ENCODE data around the gene SPAG16. TPM values are rescaled to one million over a fixed set of nuclear protein-coding genes. Genes with fewer than 3 reads are reported as not detected.

Gene SPAG16
- total RNA-seq, 1 donor from 2014 or later = 14.4 TPM

DNA sequence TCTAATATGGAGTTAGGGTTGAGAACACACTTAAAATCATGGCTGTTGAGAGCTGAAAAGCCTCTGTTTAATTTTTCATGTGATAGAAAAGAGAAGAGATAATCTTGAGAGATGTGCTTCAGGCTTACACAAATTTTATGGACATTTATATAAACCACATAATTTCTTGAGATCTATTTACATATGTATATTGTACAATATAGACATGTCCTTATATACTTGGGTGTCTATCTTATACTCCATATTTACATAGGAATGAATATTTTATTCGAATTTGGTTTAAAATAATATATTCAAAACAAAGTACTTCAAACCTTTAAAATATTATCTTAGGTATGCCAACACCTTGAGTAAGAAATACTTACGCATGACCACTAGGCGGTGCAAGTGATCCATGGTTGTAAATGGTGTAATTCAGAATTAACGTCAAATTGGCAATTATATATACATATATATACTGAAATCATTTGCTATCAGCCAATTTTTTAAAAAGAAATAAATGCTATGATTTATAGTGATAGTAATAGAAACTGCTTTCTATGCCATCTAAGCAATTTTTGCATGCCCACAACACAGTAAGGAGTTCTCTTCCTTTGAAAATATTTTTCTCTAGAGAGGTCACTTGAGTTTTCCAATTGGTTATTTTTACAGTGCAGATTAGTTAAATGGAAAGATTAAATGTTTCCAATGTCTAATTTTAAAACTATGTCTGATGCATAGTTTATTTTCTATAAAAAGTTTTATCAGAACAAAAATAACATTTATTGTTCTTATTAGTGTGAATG lies 37.6 kb upstream of the SPAG16 start:
- peak; percentile 62 for DNase-seq (ENCODE audit: low spot score)
- Mint-ChIP-seq H3K4me1 (ENCODE audit: unreplicated experiment) (no peaks in the 10 kb centered on the region), H3K27me3 (ENCODE audit: unreplicated experiment) (no peaks in the 10 kb centered on the region), H3K9me3 (ENCODE audit: unreplicated experiment) (no peaks in the 10 kb centered on the region), H3K27ac (ENCODE audit: unreplicated experiment) (no peak overlapping the region), H3K4me3 (ENCODE audit: unreplicated experiment) (no peak overlapping the region), H3K36me3 (ENCODE audit: low read depth, unreplicated experiment) (no peaks in the 10 kb centered on the region)
- TF ChIP-seq, protein P1, sequence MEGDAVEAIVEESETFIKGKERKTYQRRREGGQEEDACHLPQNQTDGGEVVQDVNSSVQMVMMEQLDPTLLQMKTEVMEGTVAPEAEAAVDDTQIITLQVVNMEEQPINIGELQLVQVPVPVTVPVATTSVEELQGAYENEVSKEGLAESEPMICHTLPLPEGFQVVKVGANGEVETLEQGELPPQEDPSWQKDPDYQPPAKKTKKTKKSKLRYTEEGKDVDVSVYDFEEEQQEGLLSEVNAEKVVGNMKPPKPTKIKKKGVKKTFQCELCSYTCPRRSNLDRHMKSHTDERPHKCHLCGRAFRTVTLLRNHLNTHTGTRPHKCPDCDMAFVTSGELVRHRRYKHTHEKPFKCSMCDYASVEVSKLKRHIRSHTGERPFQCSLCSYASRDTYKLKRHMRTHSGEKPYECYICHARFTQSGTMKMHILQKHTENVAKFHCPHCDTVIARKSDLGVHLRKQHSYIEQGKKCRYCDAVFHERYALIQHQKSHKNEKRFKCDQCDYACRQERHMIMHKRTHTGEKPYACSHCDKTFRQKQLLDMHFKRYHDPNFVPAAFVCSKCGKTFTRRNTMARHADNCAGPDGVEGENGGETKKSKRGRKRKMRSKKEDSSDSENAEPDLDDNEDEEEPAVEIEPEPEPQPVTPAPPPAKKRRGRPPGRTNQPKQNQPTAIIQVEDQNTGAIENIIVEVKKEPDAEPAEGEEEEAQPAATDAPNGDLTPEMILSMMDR (IDR thresholded peaks at IDR 0.05; ENCODE audit: unreplicated experiment) = peak; percentile 94

DNA sequence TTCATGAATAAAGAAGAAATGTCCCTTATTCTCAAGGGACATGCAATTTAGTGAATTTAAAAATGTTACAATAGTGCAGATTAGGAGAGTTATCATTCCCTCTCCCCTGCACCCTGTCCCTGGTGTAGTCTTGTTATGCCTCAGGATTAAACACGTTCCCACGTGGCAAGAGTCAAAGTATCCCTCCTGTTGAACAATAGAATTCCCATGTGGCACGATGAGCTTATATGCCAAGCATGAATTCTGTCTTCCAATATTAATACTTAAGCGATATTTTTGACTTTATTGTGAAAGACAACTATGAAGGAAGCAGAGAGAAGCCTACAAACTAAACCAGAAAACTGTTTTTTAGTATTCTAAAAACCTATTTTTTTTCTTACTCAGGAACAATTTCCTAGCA lies 36.7 kb upstream of the SPAG16 start:
- Mint-ChIP-seq H3K4me1 (ENCODE audit: unreplicated experiment) (no peaks in the 10 kb centered on the region), H3K4me3 (ENCODE audit: unreplicated experiment) (no peak overlapping the region), H3K27me3 (ENCODE audit: unreplicated experiment) (no peaks in the 10 kb centered on the region), H3K27ac (ENCODE audit: unreplicated experiment) (no peak overlapping the region), H3K9me3 (ENCODE audit: unreplicated experiment) (no peaks in the 10 kb centered on the region), H3K36me3 (ENCODE audit: low read depth, unreplicated experiment) (no peaks in the 10 kb centered on the region)
- TF ChIP-seq, protein P1 (IDR thresholded peaks at IDR 0.05; ENCODE audit: unreplicated experiment) = no peak
- DNase-seq (ENCODE audit: low spot score) = no peak

DNA sequence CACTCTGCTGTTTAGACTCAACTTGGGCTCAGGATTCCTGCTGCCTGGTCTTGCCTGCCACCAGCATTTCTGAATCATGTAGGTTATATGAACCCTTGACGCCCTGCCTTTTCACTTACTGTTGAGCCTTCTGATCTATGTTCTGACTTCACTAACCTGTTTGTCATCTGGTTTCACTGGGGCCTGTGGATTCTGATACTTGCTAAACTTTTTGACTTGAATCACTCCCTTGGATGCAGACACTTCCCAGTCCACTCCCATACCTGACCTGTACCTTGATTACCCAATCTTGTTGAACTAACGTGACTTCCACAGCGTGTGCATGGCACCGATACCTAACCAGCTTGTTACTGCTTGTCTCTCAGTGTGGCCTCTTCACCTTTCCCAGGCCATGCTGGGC lies 35.6 kb upstream of the SPAG16 start:
- Mint-ChIP-seq H3K4me1 (ENCODE audit: unreplicated experiment) (no peaks in the 10 kb centered on the region), H3K9me3 (ENCODE audit: unreplicated experiment) (no peaks in the 10 kb centered on the region), H3K36me3 (ENCODE audit: low read depth, unreplicated experiment) (no peaks in the 10 kb centered on the region), H3K4me3 (ENCODE audit: unreplicated experiment) (no peak overlapping the region), H3K27ac (ENCODE audit: unreplicated experiment) (no peak overlapping the region), H3K27me3 (ENCODE audit: unreplicated experiment) (no peaks in the 10 kb centered on the region)
- no peak for DNase-seq (ENCODE audit: low spot score)
- TF ChIP-seq, protein P1 (IDR thresholded peaks at IDR 0.05; ENCODE audit: unreplicated experiment) = no peak

DNA sequence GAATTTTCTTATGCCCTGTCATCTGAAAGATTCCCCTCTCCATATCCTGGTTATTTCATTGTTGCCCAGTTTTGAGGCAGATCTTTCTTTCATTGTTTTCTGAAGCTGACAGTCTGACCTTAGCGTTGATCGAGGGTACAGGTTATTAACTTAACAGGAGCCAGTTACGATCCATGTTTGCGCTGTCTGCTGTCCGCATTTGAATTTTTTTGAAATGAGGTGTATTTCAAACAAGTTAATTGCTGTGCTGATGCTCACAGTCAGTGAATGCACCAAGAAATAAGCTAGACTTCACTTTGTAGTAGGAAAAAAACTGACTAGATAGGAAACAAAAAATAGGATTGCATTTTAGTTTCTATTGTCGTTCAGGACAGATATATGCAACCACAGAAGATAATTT lies 34.8 kb upstream of the SPAG16 start:
- no peaks in the 10 kb centered on the region for H3K36me3 Mint-ChIP-seq (ENCODE audit: low read depth, unreplicated experiment)
- TF ChIP-seq, protein P1 (IDR thresholded peaks at IDR 0.05; ENCODE audit: unreplicated experiment) = no peak
- no peaks in the 10 kb centered on the region for H3K27me3 Mint-ChIP-seq (ENCODE audit: unreplicated experiment)
- no peak overlapping the region for H3K27ac Mint-ChIP-seq (ENCODE audit: unreplicated experiment)
- no peak overlapping the region for H3K4me3 Mint-ChIP-seq (ENCODE audit: unreplicated experiment)
- no peak for DNase-seq (ENCODE audit: low spot score)
- no peaks in the 10 kb centered on the region for H3K4me1 Mint-ChIP-seq (ENCODE audit: unreplicated experiment)
- no peaks in the 10 kb centered on the region for H3K9me3 Mint-ChIP-seq (ENCODE audit: unreplicated experiment)

DNA sequence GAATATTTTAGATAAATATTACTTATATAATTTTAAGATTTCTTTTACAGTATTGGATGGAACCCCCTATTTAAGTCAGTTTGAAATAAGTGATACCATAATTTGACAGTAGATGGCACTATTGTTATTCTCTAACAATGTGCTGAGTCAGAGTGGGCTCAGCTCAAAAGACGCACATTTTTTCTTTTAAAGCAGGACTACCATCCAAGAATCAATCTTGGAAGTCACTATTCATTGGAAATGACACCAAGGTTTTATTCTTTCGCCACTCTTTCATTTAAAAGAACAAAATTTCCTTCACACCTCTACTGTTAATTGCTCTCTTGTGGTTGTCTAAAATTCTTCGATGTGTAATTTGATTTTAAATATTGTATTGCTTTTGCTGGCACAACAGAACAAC lies 32.6 kb upstream of the SPAG16 start:
- Mint-ChIP-seq H3K27ac (ENCODE audit: unreplicated experiment) (no peak overlapping the region), H3K4me1 (ENCODE audit: unreplicated experiment) (no peaks in the 10 kb centered on the region), H3K9me3 (ENCODE audit: unreplicated experiment) (no peaks in the 10 kb centered on the region), H3K4me3 (ENCODE audit: unreplicated experiment) (no peak overlapping the region), H3K27me3 (ENCODE audit: unreplicated experiment) (no peaks in the 10 kb centered on the region), H3K36me3 (ENCODE audit: low read depth, unreplicated experiment) (no peaks in the 10 kb centered on the region)
- TF ChIP-seq, protein P1 (IDR thresholded peaks at IDR 0.05; ENCODE audit: unreplicated experiment) = peak; percentile 85
- DNase-seq (ENCODE audit: low spot score) = no peak

All from endothelial cell (in vitro differentiated cells).